BLaER1 (cell line): ENCODE results near the gene RPN2.

Experiments used
- H3K27ac ChIP-seq: shearing (Covaris generic); formaldehyde crosslinking; 2 replicates; pipeline ENCODE4 v1.8.1; 2022
- H3K27me3 ChIP-seq: shearing (Covaris generic); formaldehyde crosslinking; 2 replicates; pipeline ENCODE4 v1.8.1; 2022
- H3K36me3 ChIP-seq: shearing (Covaris generic); formaldehyde crosslinking; 2 replicates; pipeline ENCODE4 v1.8.1; 2022
- H3K4me1 ChIP-seq: shearing (Covaris generic); formaldehyde crosslinking; 2 replicates; pipeline ENCODE4 v1.8.1; 2022
- H3K4me2 ChIP-seq: shearing (Covaris generic); formaldehyde crosslinking; 2 replicates; pipeline ENCODE4 v1.8.1; 2022
- H3K4me3 ChIP-seq: shearing (Covaris generic); formaldehyde crosslinking; 2 replicates; pipeline ENCODE4 v1.8.1; 2022
- H3K9ac ChIP-seq: shearing (Covaris generic); formaldehyde crosslinking; 2 replicates; pipeline ENCODE4 v1.8.1; 2022
- H3K9me3 ChIP-seq: shearing (Covaris generic); formaldehyde crosslinking; 2 replicates; pipeline ENCODE4 v1.8.1; 2022
- H4K20me1 ChIP-seq: shearing (Covaris generic); formaldehyde crosslinking; 2 replicates; pipeline ENCODE4 v1.8.1; 2022
- Cebpa-rat ChIP-seq: shearing (Covaris generic); IDR thresholded peaks from 2 replicates; pipeline ENCODE4 v1.8.1; 2022

Gene RPN2

GRCh38 chr20:37194621-37195417 lies 15.7 kb downstream of the RPN2 start:
- peak overlapping the region; percentile 34; the same call in 1 of the 2 replicates for H3K4me2 ChIP-seq
- H3K36me3 ChIP-seq = peaks cover 92% of the 10 kb centered on the region
- H3K9me3 ChIP-seq = no peaks in the 10 kb centered on the region
- peak overlapping the region; percentile 41; the same call in 1 of the 2 replicates for H3K9ac ChIP-seq
- H3K27ac ChIP-seq = peak overlapping the region; percentile 41; the same call in 1 of the 2 replicates
- TF ChIP-seq Cebpa-rat = no peak
- H3K4me1 ChIP-seq = peaks cover 44% of the 10 kb centered on the region
- H3K27me3 ChIP-seq = no peaks in the 10 kb centered on the region
- H3K4me3 ChIP-seq = no peak overlapping the region
- H4K20me1 ChIP-seq = peaks cover 100% of the 10 kb centered on the region

GRCh38 chr20:37198932-37199660 lies 20.0 kb downstream of the RPN2 start:
- no peaks in the 10 kb centered on the region for H3K27me3 ChIP-seq
- peaks cover 14% of the 10 kb centered on the region for H3K4me1 ChIP-seq
- H3K4me3 ChIP-seq = no peak overlapping the region
- peaks cover 97% of the 10 kb centered on the region for H4K20me1 ChIP-seq
- H3K27ac ChIP-seq = no peak overlapping the region
- no peaks in the 10 kb centered on the region for H3K9me3 ChIP-seq
- H3K36me3 ChIP-seq = peaks cover 92% of the 10 kb centered on the region
- H3K4me2 ChIP-seq = no peak overlapping the region
- H3K9ac ChIP-seq = no peak overlapping the region
- no peak for TF ChIP-seq Cebpa-rat

DNA sequence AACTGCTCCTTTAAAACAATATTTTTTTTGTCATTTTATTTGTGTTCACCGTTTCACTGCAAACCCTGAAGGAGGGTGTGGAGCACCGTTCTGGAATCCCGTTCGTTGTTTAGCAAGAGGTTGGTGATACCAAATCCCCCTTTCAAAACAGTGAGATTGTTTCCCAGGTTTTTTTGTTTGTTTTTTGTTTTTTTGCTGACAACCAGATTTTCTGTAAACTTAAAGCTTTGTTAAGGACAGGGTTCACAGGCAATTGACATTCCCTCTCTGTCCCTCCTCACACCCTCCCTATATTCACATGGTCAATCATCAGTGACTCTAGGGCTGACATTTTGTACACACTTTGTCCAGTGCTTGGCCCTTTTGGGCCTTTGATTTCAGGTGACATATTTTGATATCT lies 21.2 kb downstream of the RPN2 start:
- H4K20me1 ChIP-seq = peaks cover 87% of the 10 kb centered on the region
- peaks cover under 1% of the 10 kb centered on the region; the same call in 1 of the 2 replicates for H3K4me1 ChIP-seq
- H3K36me3 ChIP-seq = peaks cover 95% of the 10 kb centered on the region
- no peaks in the 10 kb centered on the region for H3K27me3 ChIP-seq
- no peak for TF ChIP-seq Cebpa-rat
- H3K9ac ChIP-seq = 0 out of 2 replicates have a peak overlapping the region, but pooled peaks have one; percentile 5
- no peak overlapping the region for H3K4me3 ChIP-seq
- H3K9me3 ChIP-seq = no peaks in the 10 kb centered on the region
- H3K4me2 ChIP-seq = no peak overlapping the region
- H3K27ac ChIP-seq = no peak overlapping the region

DNA sequence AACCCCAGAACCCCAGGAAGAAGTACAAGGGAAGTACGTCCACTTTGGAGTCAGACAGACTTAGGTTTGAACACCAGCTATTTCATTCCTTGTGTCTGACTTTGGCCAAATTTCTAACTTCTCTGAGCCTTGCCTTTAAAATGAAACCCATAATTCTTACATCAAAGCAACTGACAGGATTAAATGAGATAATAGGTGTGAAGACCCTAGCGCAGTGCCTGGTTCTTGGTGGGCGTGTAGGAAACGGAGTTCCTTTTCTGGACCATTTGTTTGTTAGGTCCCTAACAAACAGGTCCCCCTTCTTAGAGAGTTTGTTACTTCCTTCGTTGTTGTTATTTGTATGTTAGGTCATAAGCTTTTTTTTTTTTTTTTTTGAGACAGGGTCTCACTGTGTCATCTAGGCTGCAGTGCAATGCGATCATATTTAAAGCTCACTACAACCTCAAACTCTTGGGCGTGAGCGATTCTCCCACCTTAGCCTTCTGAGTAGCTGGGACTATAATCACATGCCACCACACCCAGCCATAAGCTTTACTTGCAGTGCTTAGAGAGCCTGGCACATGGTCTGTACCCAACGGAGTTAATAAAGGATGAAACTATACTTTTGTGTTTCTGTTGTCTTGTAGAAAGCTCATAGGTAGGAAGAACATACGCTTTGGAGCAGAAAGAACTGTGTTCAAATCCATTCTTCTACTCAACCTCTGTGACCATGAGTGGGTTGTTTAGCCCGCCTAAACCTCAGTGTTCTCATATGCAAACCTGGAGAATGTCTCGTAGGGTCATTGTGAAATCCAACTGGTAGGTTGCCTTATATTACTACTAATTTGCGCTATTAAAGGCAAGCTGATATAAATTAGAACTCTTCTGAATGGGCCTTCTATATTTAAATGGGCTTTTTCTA lies 22.0 kb downstream of the RPN2 start:
- TF ChIP-seq Cebpa-rat = no peak
- peaks cover 79% of the 10 kb centered on the region for H4K20me1 ChIP-seq
- no peak overlapping the region for H3K27ac ChIP-seq
- H3K4me2 ChIP-seq = no peak overlapping the region
- H3K9me3 ChIP-seq = no peaks in the 10 kb centered on the region
- no peaks in the 10 kb centered on the region for H3K4me1 ChIP-seq
- H3K9ac ChIP-seq = 0 out of 2 replicates have a peak overlapping the region, but pooled peaks have one; percentile 5
- H3K4me3 ChIP-seq = no peak overlapping the region
- H3K36me3 ChIP-seq = peaks cover 99% of the 10 kb centered on the region
- H3K27me3 ChIP-seq = no peaks in the 10 kb centered on the region

DNA sequence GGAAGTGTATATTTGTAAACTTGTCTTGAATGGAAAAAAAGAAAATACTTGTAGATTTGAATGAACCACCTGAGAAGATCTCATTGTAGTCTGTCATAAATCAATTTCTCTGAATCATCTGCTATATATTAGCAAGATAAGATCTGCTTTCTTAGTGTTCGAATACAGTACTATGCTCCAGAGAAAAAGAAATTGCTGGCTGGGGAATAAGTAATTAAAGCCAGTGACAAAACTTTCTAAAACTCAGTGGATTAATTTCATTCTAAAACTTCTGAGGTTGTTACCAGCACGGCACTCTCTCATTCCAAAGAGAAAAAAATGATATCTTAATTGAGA lies 22.7 kb downstream of the RPN2 start:
- Histone ChIP-seq H3K27ac (no peak overlapping the region), H3K27me3 (no peaks in the 10 kb centered on the region), H3K4me2 (no peak overlapping the region), H3K9me3 (no peaks in the 10 kb centered on the region), H3K4me1 (no peaks in the 10 kb centered on the region), H3K4me3 (no peak overlapping the region), H3K36me3 (peaks cover 99% of the 10 kb centered on the region), H3K9ac (no peak overlapping the region), H4K20me1 (peaks cover 73% of the 10 kb centered on the region)
- no peak for TF ChIP-seq Cebpa-rat

GRCh38 chr20:37202267-37202943 lies 23.3 kb downstream of the RPN2 start:
- H3K4me2 ChIP-seq = no peak overlapping the region
- H3K27me3 ChIP-seq = no peaks in the 10 kb centered on the region
- no peak overlapping the region for H3K4me3 ChIP-seq
- TF ChIP-seq Cebpa-rat = no peak
- H4K20me1 ChIP-seq = peaks cover 67% of the 10 kb centered on the region
- no peaks in the 10 kb centered on the region for H3K4me1 ChIP-seq
- H3K9ac ChIP-seq = no peak overlapping the region
- no peak overlapping the region for H3K27ac ChIP-seq
- peaks cover 99% of the 10 kb centered on the region for H3K36me3 ChIP-seq
- no peaks in the 10 kb centered on the region for H3K9me3 ChIP-seq

DNA sequence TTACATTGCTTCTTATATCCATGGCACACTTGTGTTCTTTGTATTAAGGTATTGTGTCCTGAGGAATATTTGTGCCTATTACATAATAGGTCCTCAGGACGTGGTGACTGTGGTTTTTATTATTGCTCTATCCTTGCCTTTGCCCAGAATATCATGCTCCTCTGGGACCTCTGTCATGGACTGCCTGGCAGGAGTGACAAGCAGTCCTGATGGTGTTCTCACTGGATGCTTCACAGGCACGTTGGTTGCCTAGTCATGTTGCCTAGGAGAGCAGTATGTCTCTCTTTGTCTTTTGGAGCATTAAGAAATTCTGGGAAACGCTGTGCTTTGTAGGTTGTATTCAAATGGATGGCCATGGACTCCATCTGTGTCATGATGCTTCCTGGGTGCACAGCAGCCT lies 24.9 kb downstream of the RPN2 start:
- TF ChIP-seq Cebpa-rat = no peak
- no peak overlapping the region for H3K4me2 ChIP-seq
- H3K9me3 ChIP-seq = no peaks in the 10 kb centered on the region
- H3K9ac ChIP-seq = no peak overlapping the region
- H3K27ac ChIP-seq = no peak overlapping the region
- H3K4me1 ChIP-seq = no peaks in the 10 kb centered on the region
- peaks cover 99% of the 10 kb centered on the region for H3K36me3 ChIP-seq
- peaks cover 50% of the 10 kb centered on the region for H4K20me1 ChIP-seq
- H3K27me3 ChIP-seq = no peaks in the 10 kb centered on the region
- no peak overlapping the region for H3K4me3 ChIP-seq

- H4K20me1 ChIP-seq = peaks cover 45% of the 10 kb centered on the region
- no peak overlapping the region for H3K4me3 ChIP-seq
- no peak for TF ChIP-seq Cebpa-rat
- H3K4me1 ChIP-seq = no peaks in the 10 kb centered on the region
- no peaks in the 10 kb centered on the region for H3K9me3 ChIP-seq
- no peaks in the 10 kb centered on the region for H3K27me3 ChIP-seq
- H3K36me3 ChIP-seq = peaks cover 99% of the 10 kb centered on the region
- H3K9ac ChIP-seq = no peak overlapping the region
- no peak overlapping the region for H3K4me2 ChIP-seq
- H3K27ac ChIP-seq = no peak overlapping the region
Observed at GRCh38 chr20:37205130-37205529, 26.0 kb downstream of the RPN2 start.

DNA sequence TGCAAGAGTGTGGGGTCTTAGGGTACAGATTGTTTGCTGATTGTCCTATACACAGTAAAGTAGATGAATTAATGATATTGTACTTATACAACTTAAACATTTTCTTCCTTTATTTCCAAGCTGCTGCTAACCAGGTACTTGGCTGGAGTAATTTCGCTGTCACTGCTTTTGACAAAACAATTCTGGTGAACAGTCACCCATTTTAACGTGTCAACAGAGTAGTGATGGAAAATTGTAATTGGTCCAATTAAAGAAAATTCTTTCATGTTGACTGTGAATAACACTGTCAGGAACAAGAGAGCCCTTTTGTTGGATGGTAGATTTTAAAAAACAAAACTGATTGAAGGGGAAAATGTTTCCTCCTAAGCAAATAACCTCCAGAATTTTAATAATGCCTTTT lies 26.7 kb downstream of the RPN2 start:
- H3K27ac ChIP-seq = no peak overlapping the region
- H3K27me3 ChIP-seq = no peaks in the 10 kb centered on the region
- H3K4me3 ChIP-seq = no peak overlapping the region
- H3K9me3 ChIP-seq = no peaks in the 10 kb centered on the region
- no peak for TF ChIP-seq Cebpa-rat
- no peak overlapping the region for H3K9ac ChIP-seq
- no peak overlapping the region for H3K4me2 ChIP-seq
- H3K4me1 ChIP-seq = no peaks in the 10 kb centered on the region
- peaks cover 41% of the 10 kb centered on the region for H4K20me1 ChIP-seq
- peaks cover 99% of the 10 kb centered on the region for H3K36me3 ChIP-seq
